IMR-90 (cell line): ENCODE data around the gene NR1H2. TPM values are rescaled to one million over a fixed set of nuclear protein-coding genes. Genes with fewer than 3 reads are reported as not detected.

Experiments
- ATAC-seq: fragments of 200-7000 bp; cut with Tn5 transposase; 2 replicates; pipeline ENCODE4 v1.9.1; 2020; ENCODE audit warnings: low read depth, mild to moderate bottlenecking, moderate library complexity
- BruUV-seq: library from RNA; stranded (reverse); fragments of 400-500 nt; replicated peaks from 2 replicates; lab custom pipeline; 2021; lab: Mats Ljungman, UMichigan
- CTCF ChIA-PET: fragments of 300-600 bp; formaldehyde crosslinking; extraction: SDS; loops from one replicate; lab custom pipeline; 2021; ENCODE audit warnings: antibody characterized with exemption; lab: Yijun Ruan, JAX
- POLR2A ChIA-PET: fragments of 300-600 bp; sonication (Branson Sonifier 250); formaldehyde crosslinking; loops from one replicate; lab custom pipeline; 2022; ENCODE audit warnings: antibody characterized with exemption; ENCODE audit not compliant: unreplicated experiment; lab: Charles Lee
- DNase-seq: peaks from one replicate; pipeline ENCODE4 v3.0.0; 2013
- H2AFZ ChIP-seq: replicated peaks from 2 replicates; pipeline ENCODE3; 2013; ENCODE audit warnings: low read length, mild to moderate bottlenecking; ENCODE audit not compliant: poor library complexity
- H2AK5ac ChIP-seq: 2 replicates; pipeline ENCODE4 v1.6.1; 2013; ENCODE audit warnings: low read depth, low read length, inconsistent platforms
- H2AK9ac ChIP-seq: replicated peaks from 2 replicates; pipeline ENCODE3; 2013; ENCODE audit warnings: mild to moderate bottlenecking, low read depth, low read length, moderate library complexity; ENCODE audit not compliant: poor library complexity
- H2BK120ac ChIP-seq: 2 replicates; pipeline ENCODE4 v1.6.1; 2013; ENCODE audit warnings: low read depth, low read length, inconsistent platforms
- H2BK15ac ChIP-seq: 3 replicates; pipeline ENCODE4 v1.6.1; 2013; ENCODE audit warnings: low read depth, low read length, inconsistent platforms
- H2BK20ac ChIP-seq: 2 replicates; pipeline ENCODE4 v1.6.1; 2013; ENCODE audit warnings: low read depth, mild to moderate bottlenecking, inconsistent platforms, low read length, moderate library complexity
- H2BK5ac ChIP-seq: 2 replicates; pipeline ENCODE4 v1.6.1; 2013; ENCODE audit warnings: mild to moderate bottlenecking, low read depth, low read length, inconsistent platforms; ENCODE audit not compliant: poor library complexity, severe bottlenecking
- H3K14ac ChIP-seq: replicated peaks from 2 replicates; pipeline ENCODE4 v1.6.1; 2013; ENCODE audit warnings: low read depth, low read length, inconsistent platforms
- H3K18ac ChIP-seq: 2 replicates; pipeline ENCODE4 v1.6.1; 2013; ENCODE audit warnings: low read depth, low read length, control low read depth
- H3K23ac ChIP-seq: 2 replicates; pipeline ENCODE4 v1.6.1; 2013; ENCODE audit warnings: low read depth, low read length, inconsistent platforms
- H3K27ac ChIP-seq: 2 replicates; pipeline ENCODE4 v1.5.1; 2013; ENCODE audit warnings: mild to moderate bottlenecking, control low read depth, low read length; ENCODE audit not compliant: insufficient read depth
- H3K27me3 ChIP-seq: 2 replicates; pipeline ENCODE4 v1.6.1; 2013; ENCODE audit warnings: low read length; ENCODE audit not compliant: control insufficient read depth, insufficient read depth
- H3K36me3 ChIP-seq: 2 replicates; pipeline ENCODE4 v1.6.1; 2013; ENCODE audit warnings: low read length, mixed read lengths; ENCODE audit not compliant: control insufficient read depth, insufficient read depth
- H3K4ac ChIP-seq: 2 replicates; pipeline ENCODE4 v1.6.1; 2013; ENCODE audit warnings: low read depth, low read length, inconsistent platforms
- H3K4me1 ChIP-seq: 2 replicates; pipeline ENCODE4 v1.6.1; 2013; ENCODE audit warnings: low read length, mixed read lengths; ENCODE audit not compliant: control insufficient read depth, insufficient read depth
- H3K4me2 ChIP-seq: 2 replicates; pipeline ENCODE4 v1.6.1; 2013; ENCODE audit warnings: low read depth, mild to moderate bottlenecking, control low read depth, low read length, moderate library complexity
- H3K4me3 ChIP-seq: 2 replicates; pipeline ENCODE4 v1.5.1; 2013; ENCODE audit warnings: low read depth, mild to moderate bottlenecking, control low read depth, low read length, moderate library complexity; ENCODE audit not compliant: insufficient read depth
- H3K56ac ChIP-seq: 2 replicates; pipeline ENCODE4 v1.6.1; 2013; ENCODE audit warnings: low read length, inconsistent platforms; ENCODE audit not compliant: insufficient read depth; ENCODE audit errors: extremely low read depth
- H3K79me1 ChIP-seq, 2 experiments: 2 replicates each; pipeline ENCODE4 v1.6.1; 2013; ENCODE audit warnings: low read length in 2 of 2, inconsistent platforms in 1 of 2, low read depth in 1 of 2
- H3K9ac ChIP-seq: 2 replicates; pipeline ENCODE4 v1.6.1; 2013; ENCODE audit warnings: low read depth, low read length, control low read depth
- H3K9me1 ChIP-seq: 2 replicates; pipeline ENCODE4 v1.6.1; 2013; ENCODE audit warnings: low read length, inconsistent platforms; ENCODE audit not compliant: insufficient read depth
- H3K9me3 ChIP-seq: 2 replicates; pipeline ENCODE4 v1.6.1; 2013; ENCODE audit warnings: low read length; ENCODE audit not compliant: control insufficient read depth, insufficient read depth
- H4K20me1 ChIP-seq: 2 replicates; pipeline ENCODE4 v1.6.1; 2013; ENCODE audit warnings: low read length, inconsistent platforms; ENCODE audit not compliant: insufficient read depth
- H4K5ac ChIP-seq: 2 replicates; pipeline ENCODE4 v1.6.1; 2013; ENCODE audit warnings: mild to moderate bottlenecking, low read depth, low read length, control low read depth
- H4K8ac ChIP-seq, 2 experiments: 2 replicates each; pipeline ENCODE4 v1.6.1; 2013; ENCODE audit warnings: low read depth in 2 of 2, low read length in 2 of 2, control low read depth in 1 of 2, inconsistent platforms in 1 of 2
- H4K91ac ChIP-seq: 2 replicates; pipeline ENCODE4 v1.6.1; 2013; ENCODE audit warnings: low read depth, low read length, inconsistent platforms; ENCODE audit not compliant: insufficient read depth
- BHLHE40 ChIP-seq: fragments of 150-350 bp; IDR thresholded peaks from 2 replicates; pipeline ENCODE4 v1.6.1; 2016; ENCODE audit warnings: mild to moderate bottlenecking, low read depth, low read length
- CTCF ChIP-seq: conservative IDR thresholded peaks from 2 replicates; pipeline ENCODE4 v1.5.1; 2012; ENCODE audit warnings: mild to moderate bottlenecking, low read depth, low read length, improper control_type of control experiment
- NFE2L2 ChIP-seq: fragments of 150-350 bp; IDR thresholded peaks from 2 replicates; pipeline ENCODE4 v1.6.1; 2016; ENCODE audit warnings: low read depth, mild to moderate bottlenecking, low read length
- RAD21 ChIP-seq: IDR thresholded peaks from 2 replicates; pipeline ENCODE4 v1.6.1; 2012; ENCODE audit warnings: low read length, improper control_type of control experiment
- RFX5 ChIP-seq: IDR thresholded peaks from 2 replicates; pipeline ENCODE4 v1.8.0; 2012; ENCODE audit warnings: low read depth, mild to moderate bottlenecking, low read length, moderate library complexity
- SMC3 ChIP-seq: fragments of 150-350 bp; IDR thresholded peaks from 2 replicates; pipeline ENCODE4 v1.6.1; 2016; ENCODE audit warnings: low read depth, mild to moderate bottlenecking, antibody characterized with exemption, low read length, moderate library complexity
- WGBS, 2 experiments: methylation state at CpG; one replicate each; pipeline versions ENCODE4 v1.1.5 to v1.1.7; 2013; ENCODE audit warnings: missing lambda C conversion rate in 2 of 2; ENCODE audit not compliant: insufficient read length in 1 of 2; ENCODE audit errors: extremely low coverage in 2 of 2; 5-methylcytosine and 5-hydroxymethylcytosine counted together
- dilution Hi-C: fragments of 300-500 bp; cut with HindIII; formaldehyde crosslinking; loops from one replicate; pipeline ENCODE4 v1.14.3; 2018; ENCODE audit warnings: low sequenced_read_pairs; ENCODE audit not compliant: unreplicated experiment
- in situ Hi-C: fragments of 300-500 bp; cut with MboI; formaldehyde crosslinking; loops from 3 replicates; pipeline ENCODE4 v1.14.3; 2019; ENCODE audit warnings: low sequenced_read_pairs, inconsistent platforms, mixed read lengths
- intact Hi-C: fragments of 100-400 bp; cut with micrococcal nuclease; formaldehyde crosslinking; loops from 2 replicates; pipeline ENCODE4 v1.10.0; 2022
- polyA plus RNA-seq, 3 experiments: library from polyadenylated mRNA; depleted of rRNA; stranded (reverse); fragments of >200 nt; gene quantifications; 2 replicates each; pipeline ENCODE4 v1.2.3, GENCODE V29; 2012; ENCODE audit warnings: low replicate concordance in 1 of 3
- total RNA-seq: library from RNA; depleted of rRNA; stranded (reverse); fragments of >200 nt; gene quantifications from 2 replicates; pipeline ENCODE4 v1.2.3, GENCODE V29; 2012

Gene NR1H2
- total and polyA plus RNA-seq, 2 of the 4 experiments (the other 2 are of a cell fraction): 37.8 to 48.4 TPM

GRCh38 chr19:50349277-50350057, 26.8 kb upstream of the NR1H2 start (continued):
- no peak for TF ChIP-seq NFE2L2

GRCh38 chr19:50352242-50352641, 24.0 kb upstream of the NR1H2 start:
- in situ Hi-C loops: loop anchor here (10.0 kb wide), 1 partner anchor 433 kb away; no protein-coding TSS in a partner anchor

More at GRCh38 chr19:50352242-50352641, 24.0 kb upstream of the NR1H2 start:
- H3K27me3 ChIP-seq: no peaks in the 10 kb centered on the region; the same call in 1 of the 2 replicates
- no peak overlapping the region for H3K14ac ChIP-seq
- intact Hi-C loops: loop anchor here (10.0 kb wide), 1 partner anchor 663 kb away; the partner anchor contains the start of gene KLK10
- no peak overlapping the region for H3K4me3 ChIP-seq
- H2AK9ac ChIP-seq: no peak overlapping the region
- no peak overlapping the region for H2BK15ac ChIP-seq
- DNase-seq (no peak), ATAC-seq (no peak)
- H3K18ac ChIP-seq: no peak overlapping the region
- 56% methylated on average over 2 of the region's 4 CpGs; no CpG with 5 or more reads in 1 of the 2 experiments for WGBS, 2 experiments
- POLR2A ChIA-PET: no interaction called here
- CTCF ChIA-PET: no interaction called here
- H3K9me1 ChIP-seq: no peaks in the 10 kb centered on the region
- no peak overlapping the region for H2BK120ac ChIP-seq
- dilution Hi-C loops: no loop called here
- H2BK5ac ChIP-seq: no peak overlapping the region
- H3K27ac ChIP-seq: no peak overlapping the region
- no peak overlapping the region for H2AK5ac ChIP-seq
- no peak overlapping the region for H4K91ac ChIP-seq
- H3K23ac ChIP-seq: no peak overlapping the region
- no peak overlapping the region for H4K8ac ChIP-seq
- H4K20me1 ChIP-seq: no peaks in the 10 kb centered on the region
- BruUV-seq: no TSS peak
- no peaks in the 10 kb centered on the region for H3K79me1 ChIP-seq
- TF ChIP-seq RAD21: no peak
- TF ChIP-seq CTCF: no peak
- TF ChIP-seq RFX5: no peak
- no peak for TF ChIP-seq BHLHE40
- no peak for TF ChIP-seq SMC3
- no peaks in the 10 kb centered on the region for H3K9me3 ChIP-seq
- H3K4me1 ChIP-seq: no peaks in the 10 kb centered on the region
- H2AFZ ChIP-seq: peak overlapping the region; percentile 32
- H3K56ac ChIP-seq: no peak overlapping the region
- H3K36me3 ChIP-seq: no peaks in the 10 kb centered on the region
- no peak overlapping the region for H2BK20ac ChIP-seq
- no peak overlapping the region for H3K4ac ChIP-seq
- H3K9ac ChIP-seq: no peak overlapping the region
- no peak overlapping the region for H3K4me2 ChIP-seq
- H4K5ac ChIP-seq: no peak overlapping the region
